ENCODE measurements around the gene SEPHS1. TPM values are rescaled to one million over a fixed set of nuclear protein-coding genes. Genes with fewer than 3 reads are reported as not detected.
"Not testable (repeated sequence)": the region's sequence is repeated elsewhere in the genome, so short reads cannot be mapped to it uniquely, and the experiment has no call there.

SEPHS1 gene
- total RNA-seq (2014; rRNA removed; shearing (Covaris generic)): 46.0 and 62.0 TPM in 2 replicates
- 44.4 and 56.7 TPM in 2 replicates for polyA plus RNA-seq (2014; cell fraction: nucleus; rRNA removed)

GRCh38 chr10:13348216-13349017, at the start of gene SEPHS1:
Gene SEPHS1 (minus strand): TSS chr10:13348293. CDS start chr10:13344950, 3,343 bp downstream.
- DNase-seq (ENCODE audit: extremely low read depth, low read depth): peak; percentile 81

DNA sequence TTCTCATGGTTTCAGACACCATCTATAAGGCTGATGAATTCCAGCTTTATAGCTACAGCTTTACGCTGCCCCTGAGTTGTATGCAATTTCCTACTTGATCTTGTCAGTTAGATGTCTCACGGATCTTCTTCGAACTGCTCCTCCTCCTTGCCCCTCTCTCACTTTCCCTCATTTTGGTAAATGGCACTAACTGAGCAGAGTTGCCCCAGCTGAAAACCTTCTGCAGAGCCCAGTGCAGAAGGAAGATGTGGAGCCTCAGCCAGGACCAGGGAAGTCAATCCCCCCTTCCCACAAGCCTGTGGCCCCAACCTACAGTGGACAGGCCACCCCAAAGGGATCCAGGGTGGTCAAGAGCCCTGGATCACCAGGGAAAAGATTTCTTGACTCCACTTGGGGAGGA, 49.0 kb upstream of the SEPHS1 start:
- DNase-seq (ENCODE audit: extremely low read depth, low read depth): no peak

DNA sequence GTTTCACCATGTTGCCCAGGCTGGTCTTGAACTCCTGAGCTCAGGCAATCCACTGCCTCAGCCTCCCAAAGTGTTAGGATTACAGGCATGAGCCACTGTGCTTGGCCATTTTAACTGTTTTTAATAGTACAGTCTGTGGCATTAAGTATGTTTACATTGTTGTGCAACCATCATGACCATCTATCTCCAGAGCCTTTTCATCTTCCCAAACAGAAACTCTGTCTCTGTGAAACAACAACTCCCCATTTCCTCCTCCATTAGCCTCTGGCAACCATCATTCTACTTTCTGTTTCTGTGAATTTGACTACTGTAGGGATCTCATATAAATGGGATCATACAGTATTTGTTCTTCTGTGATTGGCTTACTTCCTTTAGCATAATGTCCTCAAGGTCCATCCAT, 48.3 kb upstream of the SEPHS1 start:
- no peak for DNase-seq (ENCODE audit: extremely low read depth, low read depth)

GRCh38 chr10:13395540-13395939, 47.4 kb upstream of the SEPHS1 start:
- no peak for DNase-seq (ENCODE audit: extremely low read depth, low read depth)

- DNase-seq (ENCODE audit: extremely low read depth, low read depth): no peak
Observed at GRCh38 chr10:13393640-13394039, 45.5 kb upstream of the SEPHS1 start.

DNA sequence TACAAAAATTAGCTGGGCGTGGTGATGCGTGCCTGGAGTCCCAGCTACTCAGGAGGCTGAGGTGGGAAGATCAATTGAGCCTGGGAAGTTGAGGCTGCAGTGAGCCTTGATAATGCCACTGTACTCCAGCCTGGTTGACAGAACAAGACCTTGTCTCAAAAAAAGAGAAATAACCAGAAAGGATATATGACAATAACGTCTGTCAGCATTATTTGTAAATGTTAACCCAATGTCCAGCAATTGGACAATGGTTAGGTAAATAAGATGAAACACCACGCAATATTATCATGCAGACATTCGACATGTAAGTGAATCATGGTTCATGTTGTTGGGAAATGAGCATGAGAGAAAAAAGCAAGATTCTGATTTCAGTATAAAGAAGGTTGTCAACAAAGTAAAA, 44.6 kb upstream of the SEPHS1 start:
- no peak for DNase-seq (ENCODE audit: extremely low read depth, low read depth)

DNA sequence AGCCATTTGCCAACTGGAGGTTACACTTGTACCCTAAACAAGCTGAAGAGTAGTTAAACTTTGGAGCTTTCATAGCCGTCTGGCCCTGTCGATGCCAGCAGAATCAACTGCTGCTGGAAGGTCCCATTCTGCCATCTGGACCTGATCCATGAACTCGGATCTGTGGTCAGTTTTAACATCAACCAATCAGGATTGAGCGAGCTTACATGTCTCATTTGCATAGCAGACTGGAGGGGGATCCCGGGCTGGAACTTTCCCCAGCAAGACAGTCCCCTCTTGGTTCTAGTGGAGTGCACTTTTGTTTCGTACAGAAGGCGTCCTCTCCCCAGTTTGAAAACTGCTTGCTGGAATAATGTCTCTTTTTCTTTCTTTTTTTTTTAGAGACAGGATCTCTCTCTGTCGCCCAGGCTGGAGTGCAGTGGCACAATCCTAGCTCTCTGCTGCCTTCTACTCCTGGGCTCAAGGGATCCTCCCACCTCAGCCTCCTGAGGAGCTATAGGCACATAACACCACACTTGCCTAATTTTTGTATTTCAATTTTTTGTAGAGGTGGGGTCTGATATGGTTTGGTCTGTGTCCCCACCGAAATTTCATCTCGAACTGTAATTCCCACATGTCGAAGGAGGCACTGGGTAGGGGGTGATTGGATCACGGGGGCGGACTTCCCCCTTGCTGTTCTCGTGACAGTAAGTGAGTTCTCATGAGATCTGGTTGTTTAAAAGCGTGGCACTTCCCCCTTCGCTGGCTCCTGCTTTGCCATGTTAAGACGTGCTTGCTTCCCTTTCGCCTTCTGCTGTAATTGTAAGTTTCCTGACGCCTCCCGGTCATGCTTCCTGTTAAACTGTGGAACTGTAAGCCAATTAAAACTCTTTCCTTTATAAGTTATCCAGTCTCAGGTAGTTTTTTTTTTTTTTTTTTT, 42.8 kb upstream of the SEPHS1 start:
- DNase-seq (ENCODE audit: extremely low read depth, low read depth): no peak

- no peak for DNase-seq (ENCODE audit: extremely low read depth, low read depth)
Observed at GRCh38 chr10:13388478-13389230, 40.6 kb upstream of the SEPHS1 start.

- DNase-seq (ENCODE audit: extremely low read depth, low read depth): no peak
Observed at GRCh38 chr10:13386021-13386420, 37.9 kb upstream of the SEPHS1 start.

GRCh38 chr10:13383399-13383761, 35.3 kb upstream of the SEPHS1 start:
- no peak for DNase-seq (ENCODE audit: extremely low read depth, low read depth)

GRCh38 chr10:13382703-13383398, 34.8 kb upstream of the SEPHS1 start:
- no peak for DNase-seq (ENCODE audit: extremely low read depth, low read depth)

- not testable (repeated sequence) for DNase-seq (ENCODE audit: extremely low read depth, low read depth)
Observed at GRCh38 chr10:13379061-13379460, 31.0 kb upstream of the SEPHS1 start.

DNA sequence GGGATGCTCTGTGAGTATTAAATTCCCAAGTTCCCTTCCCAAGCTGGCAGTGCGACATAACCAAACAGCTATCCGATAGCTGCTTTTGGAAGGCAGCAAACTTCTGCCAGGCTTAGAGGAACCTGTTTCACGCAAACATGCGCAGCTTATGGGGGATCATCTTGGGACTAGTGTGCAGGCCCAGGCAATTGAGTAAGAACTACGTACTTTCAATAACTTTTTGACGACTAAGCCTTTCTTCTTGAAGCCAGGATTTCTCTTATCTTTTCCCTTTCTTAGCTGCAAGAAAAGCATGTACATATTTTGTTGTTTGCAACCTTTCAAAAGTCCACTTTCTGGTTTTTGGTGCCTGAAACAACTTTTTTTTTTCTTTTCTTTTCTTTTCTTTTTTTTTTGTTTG, 28.7 kb upstream of the SEPHS1 start:
- DNase-seq (ENCODE audit: extremely low read depth, low read depth): no peak

GRCh38 chr10:13376297-13376696, 28.2 kb upstream of the SEPHS1 start:
- no peak for DNase-seq (ENCODE audit: extremely low read depth, low read depth)

DNA sequence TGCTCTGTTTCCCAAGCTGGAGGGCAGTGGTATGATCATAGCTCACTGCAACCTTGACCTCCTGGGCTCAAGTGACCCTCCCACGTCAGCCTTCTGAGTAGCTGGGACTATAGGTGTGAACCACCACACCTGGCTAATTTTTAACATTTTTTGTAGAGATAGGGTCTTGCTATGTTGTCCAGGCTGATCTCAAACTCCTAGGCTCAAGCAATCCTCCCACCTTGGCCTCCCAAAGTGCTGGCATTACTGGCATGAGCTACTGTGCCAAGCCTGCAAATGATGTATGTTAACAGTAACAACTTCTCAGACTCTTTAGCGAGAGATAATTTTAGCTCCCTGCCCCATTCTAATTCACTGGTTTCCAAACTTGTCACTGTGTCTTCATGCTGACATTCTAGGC, 27.7 kb upstream of the SEPHS1 start:
- no peak for DNase-seq (ENCODE audit: extremely low read depth, low read depth)

DNA sequence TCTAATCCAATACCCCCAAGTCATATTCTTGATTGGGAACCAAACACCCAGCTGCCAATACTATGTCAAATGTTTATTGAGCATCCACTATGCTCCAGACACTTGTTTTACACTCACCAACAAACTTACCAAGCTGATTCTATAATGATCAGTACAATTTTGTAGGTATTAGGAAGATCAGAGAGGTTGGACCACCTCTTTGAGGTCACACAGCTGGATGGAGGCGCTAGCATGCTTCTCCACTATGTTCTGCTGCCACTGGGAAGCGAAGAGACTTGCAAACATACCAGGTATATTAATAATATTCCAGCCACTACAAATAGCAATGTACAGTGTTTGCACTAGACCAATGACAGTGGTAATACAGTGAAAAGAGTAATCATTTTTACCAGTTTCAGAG, 25.6 kb upstream of the SEPHS1 start:
- DNase-seq (ENCODE audit: extremely low read depth, low read depth): no peak

DNA sequence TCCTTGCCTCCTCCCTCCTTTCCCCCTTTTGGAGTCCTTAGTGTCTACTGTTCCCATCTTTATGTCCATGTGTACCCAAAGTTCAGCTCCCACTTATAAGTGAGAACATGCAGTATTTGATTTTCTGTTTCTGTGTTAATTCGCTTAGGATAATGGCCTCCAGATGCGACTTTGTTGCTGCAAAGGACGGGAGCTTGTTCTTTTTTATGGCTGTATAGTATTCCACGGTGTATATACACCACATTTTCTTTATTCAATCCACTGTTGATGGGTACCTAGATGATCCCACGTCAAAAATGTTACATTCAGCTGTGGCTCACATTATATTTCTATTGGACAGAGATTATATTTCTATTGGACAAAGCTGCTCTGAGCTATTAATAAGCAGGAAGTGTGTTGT, 24.4 kb upstream of the SEPHS1 start:
- DNase-seq (ENCODE audit: extremely low read depth, low read depth): no peak

DNA sequence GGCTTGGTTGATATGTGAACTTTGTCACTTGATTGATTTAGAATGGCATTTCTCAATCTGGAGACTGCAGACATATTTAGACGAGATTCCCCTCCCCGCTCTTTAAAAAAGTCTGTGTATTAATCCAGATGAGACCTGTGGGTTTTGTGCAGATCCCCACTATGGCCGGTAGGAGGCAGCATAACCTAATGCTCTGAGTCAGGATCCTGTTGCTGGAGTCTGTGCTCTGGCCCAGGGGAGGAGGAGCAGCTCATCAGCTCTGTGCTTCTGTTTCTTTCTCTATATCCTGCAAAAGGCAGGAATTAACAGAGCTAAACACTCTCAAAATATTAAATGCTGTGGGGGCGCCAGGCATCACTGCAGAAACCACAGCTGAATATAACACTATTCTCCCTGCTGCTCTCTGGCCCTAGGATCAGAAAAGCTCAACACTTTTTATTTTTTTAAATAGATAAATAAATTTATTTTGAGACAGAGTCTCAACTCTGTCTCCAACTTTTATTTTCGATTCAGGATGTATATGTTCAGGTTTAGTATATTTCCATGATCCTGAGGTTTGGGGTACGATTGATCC, 23.9 kb upstream of the SEPHS1 start:
- peak; percentile 83 for DNase-seq (ENCODE audit: extremely low read depth, low read depth)

DNA sequence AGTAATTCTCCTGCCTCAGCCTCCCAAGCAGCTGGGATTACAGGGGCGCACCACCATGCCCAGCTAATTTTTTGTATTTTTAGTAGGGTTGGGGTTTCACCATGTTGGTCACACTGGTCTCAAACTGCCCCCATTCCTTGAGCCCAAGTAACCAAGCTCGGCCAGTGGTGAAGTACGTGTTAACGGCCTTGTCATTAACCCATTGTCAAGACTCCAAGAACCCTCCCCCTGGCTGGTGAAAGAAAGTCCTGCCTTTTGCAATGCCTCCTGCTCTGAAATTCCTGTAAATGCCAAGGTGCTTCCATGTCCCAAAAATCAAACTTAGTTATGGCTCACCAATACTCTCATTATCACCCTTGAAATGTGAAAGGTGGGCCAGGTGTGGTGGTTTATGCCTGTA, 18.8 kb upstream of the SEPHS1 start:
- DNase-seq (ENCODE audit: extremely low read depth, low read depth): no peak

DNA sequence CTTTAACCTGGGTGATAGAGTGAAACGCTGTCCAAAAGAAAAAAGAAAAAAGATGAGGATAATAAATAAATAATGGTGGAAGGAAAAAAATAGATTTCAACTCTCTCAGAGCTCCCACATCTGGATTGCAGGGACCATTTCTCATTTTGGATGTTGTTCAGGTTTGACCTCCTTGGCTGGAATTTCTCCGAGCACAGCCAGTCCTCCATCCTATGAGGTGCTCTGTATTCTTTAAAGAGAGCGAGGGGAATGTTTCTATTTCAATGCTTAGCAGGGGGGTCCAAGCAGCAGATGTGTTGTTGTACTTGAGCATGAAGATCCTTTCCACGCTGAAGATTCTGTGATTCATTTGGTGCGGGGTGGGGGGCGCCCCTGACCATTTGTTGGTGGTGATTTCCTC, 17.7 kb upstream of the SEPHS1 start:
- DNase-seq (ENCODE audit: extremely low read depth, low read depth): no peak

Measured in NCI-H460 (cell line).